T-helper 1 cell (primary cell): ENCODE measurements around the gene IQGAP2.

Source experiments
- DNase-seq, 5 donors: peaks; one replicate each; pipeline ENCODE4 v3.0.0-alpha.2; 2012 to 2020

Gene IQGAP2

GRCh38 chr5:76385540-76385939 lies 17.5 kb upstream of the IQGAP2 start:
- no peak for DNase-seq

GRCh38 chr5:76386360-76386759 lies 16.7 kb upstream of the IQGAP2 start:
- DNase-seq = no peak

GRCh38 chr5:76388236-76388635 lies 14.8 kb upstream of the IQGAP2 start:
- DNase-seq = no peak

- DNase-seq = no peak
Measured at GRCh38 chr5:76388791-76389512, 14.1 kb upstream of the IQGAP2 start.

GRCh38 chr5:76389513-76390154 lies 13.5 kb upstream of the IQGAP2 start:
- DNase-seq = no peak

- DNase-seq = peak in 1 of 5 donors; percentile 44
Measured at GRCh38 chr5:76391014-76391413, 12.1 kb upstream of the IQGAP2 start.

- DNase-seq = peak in 1 of 5 donors; percentile 29
Measured at GRCh38 chr5:76393035-76393680, 9.9 kb upstream of the IQGAP2 start.

GRCh38 chr5:76397200-76397599 lies 5.9 kb upstream of the IQGAP2 start:
- DNase-seq = no peak

GRCh38 chr5:76399268-76399667 lies 3.8 kb upstream of the IQGAP2 start:
- no peak for DNase-seq

- no peak for DNase-seq
Measured at GRCh38 chr5:76400466-76400865, 2.6 kb upstream of the IQGAP2 start.

GRCh38 chr5:76401801-76402250 lies 1.3 kb upstream of the IQGAP2 start:
- peak in 3 of 5 donors; percentile 17 to 44 (median 21) for DNase-seq

- peak; percentile 67 to 94 (median 76) for DNase-seq
Measured at GRCh38 chr5:76402251-76402885, 717 bp upstream of the IQGAP2 start.

- peak; percentile 55 to 71 (median 63) for DNase-seq
Measured at GRCh38 chr5:76403766-76404222, 709 bp downstream of the IQGAP2 start.

GRCh38 chr5:76404223-76405211 lies 1.4 kb downstream of the IQGAP2 start:
- peak; percentile 22 to 89 (median 50) for DNase-seq

- no peak for DNase-seq
Measured at GRCh38 chr5:76406014-76406413, 2.9 kb downstream of the IQGAP2 start.

GRCh38 chr5:76406673-76407072 lies 3.6 kb downstream of the IQGAP2 start:
- DNase-seq = no peak

- no peak for DNase-seq
Measured at GRCh38 chr5:76408104-76408654, 5.1 kb downstream of the IQGAP2 start.

GRCh38 chr5:76412511-76412910 lies 9.4 kb downstream of the IQGAP2 start:
- DNase-seq = no peak

GRCh38 chr5:76413746-76414145 lies 10.7 kb downstream of the IQGAP2 start:
- DNase-seq = no peak

- DNase-seq = no peak
Measured at GRCh38 chr5:76414788-76415187, 11.7 kb downstream of the IQGAP2 start.

GRCh38 chr5:76415855-76416254 lies 12.8 kb downstream of the IQGAP2 start:
- peak in 1 of 5 donors; percentile 13 for DNase-seq
